IPS-NIHi7 (cell line): Measurements from ENCODE around the gene RAD9A.
"Not testable (repeated sequence)": the region's sequence is repeated elsewhere in the genome, so short reads cannot be mapped to it uniquely, and the experiment has no call there.

ENCODE experiments used
- DNase-seq: peaks from one replicate; pipeline ENCODE4 v3.0.0; 2012; ENCODE audit warnings: mixed read lengths; ENCODE audit errors: extremely low spot score

Gene RAD9A

DNA sequence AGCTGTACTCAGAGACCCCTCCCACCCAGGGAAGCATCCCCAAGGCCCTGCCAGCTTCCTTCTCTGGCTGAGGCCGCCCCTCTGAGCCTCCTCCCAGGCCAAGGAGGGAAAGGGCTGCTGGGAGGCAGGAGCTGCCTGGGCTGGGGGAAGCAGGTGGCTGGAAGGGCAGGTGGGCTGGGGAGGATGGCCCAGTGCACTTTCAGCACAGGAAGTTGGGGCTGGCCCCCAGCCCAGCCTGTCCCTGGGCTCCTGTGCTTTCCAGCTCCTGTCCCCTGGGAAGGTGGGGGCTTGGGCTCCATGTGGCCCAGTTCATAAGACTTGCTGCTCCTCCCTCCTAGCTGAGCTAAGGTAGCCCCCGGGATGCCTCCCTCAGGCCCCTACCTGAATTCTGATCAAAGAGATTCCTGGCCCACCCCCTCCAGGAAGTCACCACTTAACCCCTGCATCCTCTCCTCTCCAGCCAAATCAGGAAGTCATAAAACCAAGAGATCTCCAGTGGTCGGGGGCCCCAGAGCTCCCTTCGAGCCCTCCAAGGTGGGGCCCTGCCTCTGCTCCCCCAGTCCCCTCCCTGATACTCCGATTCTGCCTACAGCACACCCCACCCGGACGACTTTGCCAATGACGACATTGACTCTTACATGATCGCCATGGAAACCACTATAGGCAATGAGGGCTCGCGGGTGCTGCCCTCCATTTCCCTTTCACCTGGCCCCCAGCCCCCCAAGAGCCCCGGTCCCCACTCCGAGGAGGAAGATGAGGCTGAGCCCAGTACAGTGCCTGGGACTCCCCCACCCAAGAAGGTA is 5.0 kb downstream of the RAD9A start:
- no peak for DNase-seq

DNA sequence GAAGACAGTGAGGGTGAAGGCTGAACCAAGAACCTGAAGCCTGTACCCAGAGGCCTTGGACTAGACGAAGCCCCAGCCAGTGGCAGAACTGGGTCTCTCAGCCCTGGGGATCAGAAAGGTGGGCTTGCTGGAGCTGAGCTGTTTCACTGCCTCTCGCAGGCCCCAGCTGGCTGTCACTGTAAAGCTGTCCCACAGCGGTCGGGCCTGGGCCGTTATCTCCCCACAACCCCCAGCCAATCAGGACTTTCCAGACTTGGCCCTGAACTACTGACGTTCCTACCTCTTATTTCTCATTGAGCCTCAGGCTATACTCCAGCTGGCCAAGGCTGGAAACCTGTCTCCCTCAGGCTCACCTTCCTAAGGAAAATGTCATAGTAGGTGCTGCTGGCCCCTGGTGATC is 5.8 kb downstream of the RAD9A start:
- no peak for DNase-seq

DNA sequence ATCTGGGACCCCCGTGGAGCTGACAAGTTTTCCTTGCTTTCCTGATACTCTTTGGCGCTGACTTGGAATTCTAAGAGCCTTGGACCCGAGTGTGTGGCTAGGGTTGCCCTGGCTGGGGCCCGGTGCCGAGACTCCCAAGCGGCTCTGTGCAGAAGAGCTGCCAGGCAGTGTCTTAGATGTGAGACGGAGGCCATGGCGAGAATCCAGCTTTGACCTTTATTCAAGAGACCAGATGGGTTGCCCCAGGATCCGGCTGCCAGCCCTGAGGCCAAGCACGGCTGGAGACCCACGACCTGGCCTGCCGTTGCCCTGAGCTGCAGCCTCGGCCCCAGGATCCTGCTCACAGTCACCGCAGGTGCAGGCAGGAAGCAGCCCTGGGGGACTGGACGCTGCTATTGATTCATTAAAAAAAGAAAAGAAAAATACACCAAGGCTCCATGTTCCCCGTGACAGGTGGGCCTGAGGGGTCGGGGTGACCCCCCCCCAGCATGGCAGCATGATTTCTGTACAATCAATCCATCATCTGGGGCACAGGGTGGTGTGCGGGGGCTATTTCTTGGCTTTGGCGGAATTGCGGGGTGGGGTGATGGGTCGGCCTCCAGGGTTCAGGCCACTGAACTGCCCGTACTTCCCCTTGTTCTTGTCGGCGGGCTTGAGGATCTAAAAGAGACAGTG is 6.3 kb downstream of the RAD9A start:
- no peak for DNase-seq

DNA sequence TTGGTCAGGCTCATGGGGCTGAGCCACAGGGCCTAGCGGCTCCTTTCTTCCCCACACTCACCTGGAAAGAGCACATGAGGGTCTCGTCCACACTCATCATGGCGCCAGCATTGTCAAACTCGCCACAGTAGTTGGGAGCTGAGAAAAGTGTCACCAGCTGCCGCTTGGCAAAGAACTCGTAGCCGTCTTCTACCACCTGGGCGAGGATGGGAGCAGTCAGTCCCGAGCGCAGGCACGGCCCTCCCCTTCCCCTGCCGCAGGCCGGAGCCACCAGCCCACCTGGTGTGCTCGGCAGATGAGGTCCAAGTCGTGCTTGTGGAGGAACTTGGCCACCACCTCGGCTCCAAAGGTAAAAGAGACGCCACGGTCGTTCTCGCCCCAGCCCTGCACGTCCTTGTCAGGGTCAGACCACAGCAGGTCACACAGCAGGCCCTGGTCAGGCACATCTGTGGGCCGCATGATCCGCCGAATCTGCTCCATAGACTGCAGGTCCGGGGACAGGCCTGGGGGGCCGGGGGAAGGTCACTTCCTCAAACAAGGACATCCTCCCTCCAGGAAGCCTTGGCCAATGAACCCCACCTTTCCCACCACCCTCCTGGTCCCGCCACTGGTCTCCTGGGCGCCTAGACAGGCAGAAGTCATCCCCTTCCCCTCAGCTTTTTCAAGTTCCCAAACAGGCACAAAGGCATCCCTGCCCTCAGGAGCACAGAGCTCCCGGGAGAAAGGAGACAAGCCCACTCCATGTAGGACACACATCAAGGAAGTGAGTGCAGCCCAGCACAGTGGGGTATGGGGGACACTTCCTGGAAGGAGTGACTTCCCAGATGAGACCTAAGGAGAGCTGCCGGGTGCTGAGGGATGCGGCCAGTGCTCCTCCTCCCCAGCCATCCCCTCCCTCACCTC is 7.1 kb downstream of the RAD9A start:
- no peak for DNase-seq

DNA sequence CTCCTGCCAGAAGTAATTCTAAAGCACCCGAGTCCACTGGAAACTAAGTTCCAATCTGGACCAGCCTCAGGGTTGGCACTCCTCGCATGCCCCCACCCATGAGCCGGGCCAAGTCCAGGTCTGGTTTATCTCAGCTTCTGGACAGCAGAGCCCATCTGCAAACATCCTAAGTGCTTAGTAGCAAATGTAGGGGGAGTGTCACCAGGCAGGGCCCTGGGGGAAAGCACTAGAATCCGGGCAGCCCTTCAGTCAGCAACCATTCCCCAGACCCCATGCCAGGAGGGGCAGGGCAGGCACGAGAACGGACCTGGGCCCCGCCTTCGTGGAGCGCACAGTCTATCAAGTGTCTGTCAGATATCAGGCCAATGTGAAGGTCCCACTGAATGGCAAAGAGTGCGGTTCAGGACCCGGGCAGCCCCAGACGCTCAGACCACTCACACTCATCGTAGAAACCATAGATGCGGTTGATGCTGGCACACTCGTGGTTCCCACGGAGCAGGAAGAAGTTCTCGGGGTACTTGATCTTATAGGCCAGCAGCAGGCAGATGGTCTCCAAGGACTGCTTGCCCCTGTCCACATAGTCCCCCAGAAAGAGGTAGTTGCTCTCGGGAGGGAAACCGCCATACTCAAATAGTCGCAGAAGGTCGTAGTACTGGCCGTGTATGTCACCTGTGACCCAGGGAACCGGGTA is 8.6 kb downstream of the RAD9A start:
- DNase-seq = no peak

DNA sequence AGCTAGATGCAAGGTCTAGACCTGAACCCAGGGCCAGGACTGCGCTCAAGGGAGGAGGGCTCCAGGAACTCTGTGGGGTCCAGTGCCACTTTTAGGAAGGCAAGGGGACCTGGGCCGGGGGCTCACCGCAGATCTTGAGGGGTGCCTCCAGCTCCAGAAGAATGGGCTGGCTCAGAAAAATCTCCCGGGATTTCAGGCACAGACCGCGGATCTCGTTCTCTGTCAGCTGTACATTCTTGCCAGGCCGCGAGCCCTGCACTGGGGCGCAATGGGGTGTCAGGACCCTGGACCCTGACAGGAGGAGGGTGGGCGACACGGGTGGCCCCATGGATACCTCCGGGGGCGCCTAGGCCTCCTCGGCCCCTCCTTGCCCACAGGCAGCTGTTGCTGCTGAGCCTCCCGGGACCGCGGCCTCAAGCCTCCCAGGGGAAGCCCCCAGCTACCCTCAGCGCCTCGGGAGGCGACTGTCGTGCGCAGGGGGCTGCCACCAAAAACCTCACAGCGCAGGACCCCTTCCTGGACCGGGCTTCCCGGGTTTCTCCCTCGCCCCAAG is 9.2 kb downstream of the RAD9A start:
- DNase-seq = no peak

DNA sequence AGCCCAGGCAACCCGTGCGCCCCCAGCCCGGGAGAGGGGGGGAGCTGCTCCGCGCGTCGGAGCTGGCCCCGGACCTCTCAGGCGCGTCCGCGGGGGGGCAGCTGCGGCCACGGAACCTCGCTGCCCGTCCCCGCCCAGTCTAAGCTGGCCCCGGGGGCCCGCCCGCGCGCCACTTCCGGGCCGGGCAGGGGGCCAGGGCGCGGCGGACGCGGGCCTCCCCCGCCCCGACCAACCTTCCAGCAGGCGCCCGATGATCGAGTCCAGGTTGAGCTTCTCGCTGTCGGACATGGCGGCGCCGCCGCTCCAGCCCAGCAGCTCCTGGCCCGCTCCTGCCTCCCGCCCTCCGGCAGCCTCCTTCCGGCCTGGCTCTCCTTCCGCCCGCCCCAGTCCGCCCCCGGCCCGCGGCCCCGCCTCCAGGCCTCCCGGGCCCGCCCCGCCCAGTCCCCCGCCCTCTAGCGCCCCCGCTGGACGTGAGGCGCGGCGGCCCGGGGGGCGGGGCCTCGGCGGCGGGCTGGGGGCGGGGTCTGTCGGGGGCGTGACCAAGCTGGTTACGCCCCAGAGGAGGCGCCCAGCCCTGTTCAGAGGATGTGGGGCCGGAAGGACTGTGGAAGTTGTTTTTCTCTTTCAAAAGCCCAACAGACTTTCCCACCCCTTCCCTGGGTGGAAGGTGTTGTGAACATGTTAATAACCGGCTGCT is 9.9 kb downstream of the RAD9A start, which contains the start of gene PPP1CA:
Gene PPP1CA (minus strand): TSS at position 364 of the 697 bp plus-strand sequence. CDS start 76 bp downstream, at position 288.
- DNase-seq = peak; percentile 98

DNA sequence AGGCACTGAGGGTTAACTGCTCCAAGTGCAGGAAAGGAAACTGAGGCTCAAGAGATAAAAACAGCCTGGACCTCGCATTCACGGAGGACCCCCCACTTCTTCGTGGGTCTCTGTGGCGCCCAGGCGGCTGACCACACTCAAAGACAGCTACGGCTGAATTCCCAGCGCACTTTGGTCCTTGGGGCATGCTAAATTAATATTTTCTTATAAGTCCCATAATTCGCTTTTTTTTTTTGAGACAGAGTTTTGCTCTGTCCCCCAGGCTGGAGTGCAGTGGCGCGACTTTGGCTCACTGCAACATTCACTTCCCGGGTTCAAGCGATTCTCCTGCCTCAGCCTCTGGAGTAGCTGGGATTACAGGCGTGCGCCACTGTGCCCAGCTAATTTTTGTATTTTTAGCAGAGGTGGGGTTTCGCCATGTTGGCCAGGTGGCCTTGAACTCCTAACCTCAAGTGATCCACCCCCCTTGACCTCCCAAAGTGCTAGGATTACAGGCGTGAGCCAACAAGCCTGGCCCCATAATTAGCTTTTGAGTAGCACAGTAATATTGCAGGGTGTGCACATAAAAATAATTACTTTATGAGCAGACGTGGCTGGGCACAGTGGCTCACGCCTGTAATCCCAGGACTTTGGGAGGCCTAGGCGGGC is 10.5 kb downstream of the RAD9A start:
- not testable (repeated sequence) for DNase-seq

DNA sequence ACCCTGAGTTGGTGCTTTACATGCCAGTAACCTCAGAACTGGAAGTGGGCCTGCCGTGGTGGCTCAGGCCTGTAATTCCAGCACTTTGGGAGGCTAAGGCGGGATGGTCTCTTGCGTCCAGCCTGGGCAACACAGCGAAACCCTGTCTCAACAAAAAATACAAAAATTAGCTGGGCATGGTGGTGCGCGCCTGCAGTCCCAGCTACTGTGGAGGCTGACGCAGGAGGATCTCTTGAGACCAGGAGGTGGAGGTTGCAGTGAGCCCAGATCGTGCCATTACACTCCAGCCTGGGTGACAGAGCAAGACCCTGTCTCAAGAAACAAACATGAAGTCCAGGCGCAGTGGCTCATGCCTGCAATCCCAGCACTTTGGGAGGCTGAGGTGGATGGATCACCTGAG is 11.3 kb downstream of the RAD9A start:
- DNase-seq = not testable (repeated sequence)

DNA sequence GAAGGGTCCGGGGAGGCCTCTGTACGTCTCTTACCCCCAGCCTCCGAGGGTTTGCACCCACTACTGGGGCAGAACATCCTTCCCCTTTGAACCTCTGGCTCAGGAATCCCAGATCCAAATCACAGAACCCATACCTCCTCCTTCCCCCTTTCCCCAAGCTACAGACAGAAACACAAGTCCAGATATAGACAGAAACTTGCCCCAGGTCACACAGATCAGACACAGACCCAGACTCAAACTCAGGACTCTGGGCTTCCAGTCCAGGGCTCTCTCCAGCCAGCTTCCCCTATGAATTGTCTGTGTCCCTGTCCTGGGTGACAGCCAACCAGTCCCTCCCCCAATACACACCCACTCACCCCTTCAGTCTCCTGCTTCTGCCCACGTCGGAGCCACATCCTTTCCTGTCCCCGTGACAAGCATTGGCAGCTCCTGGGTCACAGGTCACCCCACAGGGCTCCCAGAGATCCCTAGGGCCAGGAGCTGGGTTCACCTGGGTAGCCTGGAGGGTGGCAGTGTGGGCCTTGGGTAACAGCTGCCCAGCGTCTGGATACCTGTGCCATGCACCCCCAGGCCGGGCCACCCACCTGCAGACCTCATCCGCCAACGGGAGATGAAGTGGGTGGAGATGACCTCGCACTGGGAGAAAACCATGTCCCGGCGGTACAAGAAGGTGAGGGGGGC is 12.9 kb downstream of the RAD9A start:
- no peak for DNase-seq

DNA sequence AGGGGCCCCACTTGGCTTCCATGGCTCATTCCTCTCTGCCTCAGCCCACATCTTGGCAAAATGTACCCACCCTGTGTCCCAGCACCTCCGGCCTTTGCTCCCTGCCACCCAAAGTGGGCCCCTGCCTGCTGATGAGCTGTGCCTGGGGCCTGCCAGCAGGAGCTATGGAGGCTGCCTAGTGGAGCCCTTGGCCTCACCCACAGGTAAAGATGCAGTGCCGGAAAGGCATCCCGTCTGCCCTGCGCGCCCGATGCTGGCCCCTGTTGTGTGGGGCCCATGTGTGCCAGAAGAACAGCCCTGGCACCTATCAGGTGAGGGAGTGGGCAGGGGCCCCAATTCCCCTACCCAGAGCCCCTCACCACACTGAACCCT is 13.4 kb downstream of the RAD9A start:
- DNase-seq = no peak

DNA sequence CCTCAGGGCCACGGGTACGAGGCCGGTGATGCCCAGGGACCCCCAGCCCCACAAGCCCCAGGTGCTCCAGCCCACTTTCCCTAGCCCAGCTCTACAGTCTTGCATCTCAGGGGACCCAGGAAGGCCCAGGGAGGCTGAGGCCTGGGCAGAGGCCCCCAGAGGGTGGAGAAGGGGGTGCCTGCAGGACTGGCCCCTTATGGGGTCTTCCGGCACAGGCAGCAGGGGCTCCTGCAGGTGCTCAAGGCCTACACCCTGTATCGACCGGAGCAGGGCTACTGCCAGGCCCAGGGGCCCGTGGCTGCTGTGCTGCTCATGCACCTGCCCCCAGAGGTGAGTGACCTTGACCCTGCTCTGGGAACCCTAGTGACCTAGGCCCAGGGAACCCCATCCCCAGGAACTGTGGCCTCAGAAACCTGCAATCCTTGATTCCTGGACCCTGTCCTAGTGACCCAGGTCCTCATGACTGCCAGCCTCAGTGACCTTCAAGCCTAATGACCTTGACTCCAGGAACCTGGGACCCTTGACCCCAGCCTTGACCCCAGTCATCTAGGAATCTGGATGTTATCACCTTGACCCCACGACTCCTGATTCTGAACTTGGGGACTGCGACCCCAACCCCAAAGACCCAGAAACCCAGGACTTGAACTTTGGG is 14.0 kb downstream of the RAD9A start:
- DNase-seq = no peak

DNA sequence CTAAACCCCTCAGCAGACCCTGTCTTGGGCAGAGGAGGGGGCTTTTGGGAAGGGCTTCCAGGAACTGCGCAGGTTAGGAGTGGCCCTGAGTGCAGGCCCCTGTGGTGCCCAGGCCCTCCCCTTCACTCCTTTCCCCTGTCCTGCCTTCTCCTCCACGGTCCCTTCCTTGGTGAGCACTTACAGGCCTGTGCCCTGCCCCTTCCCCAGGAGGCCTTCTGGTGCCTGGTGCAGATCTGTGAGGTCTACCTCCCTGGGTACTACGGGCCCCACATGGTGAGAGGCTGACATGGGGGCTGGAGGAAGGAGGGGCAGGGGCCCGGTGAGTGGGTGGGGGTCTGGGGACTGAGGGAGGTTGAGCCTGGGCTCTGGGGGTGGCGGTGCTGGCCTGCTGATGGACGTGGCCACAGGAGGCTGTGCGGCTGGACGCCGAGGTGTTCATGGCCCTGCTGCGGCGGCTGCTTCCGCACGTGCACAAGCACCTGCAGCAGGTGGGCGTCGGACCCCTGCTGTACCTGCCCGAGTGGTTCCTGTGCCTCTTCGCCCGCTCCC is 14.7 kb downstream of the RAD9A start:
- DNase-seq = no peak

DNA sequence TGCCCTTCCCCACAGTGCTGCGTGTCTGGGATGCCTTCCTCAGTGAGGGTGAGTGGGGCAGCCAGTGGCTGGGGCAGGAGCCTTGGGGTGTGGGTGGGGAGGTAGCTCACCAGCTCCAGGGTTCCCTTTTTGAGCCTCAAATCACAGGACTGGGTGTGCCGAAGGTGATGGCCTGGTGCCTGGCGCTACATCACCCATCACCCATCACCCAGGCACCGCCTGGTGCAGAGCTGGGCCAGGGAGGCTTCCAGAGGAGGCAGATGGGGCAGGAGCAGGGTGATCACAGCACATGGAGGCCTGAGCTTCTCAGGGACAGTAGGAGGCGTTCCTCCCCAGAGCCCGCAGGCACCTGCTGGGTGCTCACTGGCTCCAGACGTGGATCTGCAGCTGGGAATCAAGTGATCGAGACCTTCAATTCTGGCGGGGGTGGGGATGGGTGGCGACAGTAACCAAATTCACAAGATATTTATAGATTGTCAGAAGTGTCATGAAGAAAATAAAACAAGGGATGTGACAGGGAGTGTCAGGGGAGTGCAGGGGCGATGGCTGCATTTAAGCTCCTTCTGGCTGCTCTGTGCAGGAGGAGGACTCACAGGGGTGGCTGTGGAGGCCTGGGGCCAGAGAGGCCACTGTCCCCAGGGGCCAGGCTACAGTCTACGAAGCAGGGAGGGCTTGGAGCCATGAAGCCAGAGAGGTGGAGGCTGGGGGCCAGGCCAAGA is 15.3 kb downstream of the RAD9A start:
- no peak for DNase-seq

DNA sequence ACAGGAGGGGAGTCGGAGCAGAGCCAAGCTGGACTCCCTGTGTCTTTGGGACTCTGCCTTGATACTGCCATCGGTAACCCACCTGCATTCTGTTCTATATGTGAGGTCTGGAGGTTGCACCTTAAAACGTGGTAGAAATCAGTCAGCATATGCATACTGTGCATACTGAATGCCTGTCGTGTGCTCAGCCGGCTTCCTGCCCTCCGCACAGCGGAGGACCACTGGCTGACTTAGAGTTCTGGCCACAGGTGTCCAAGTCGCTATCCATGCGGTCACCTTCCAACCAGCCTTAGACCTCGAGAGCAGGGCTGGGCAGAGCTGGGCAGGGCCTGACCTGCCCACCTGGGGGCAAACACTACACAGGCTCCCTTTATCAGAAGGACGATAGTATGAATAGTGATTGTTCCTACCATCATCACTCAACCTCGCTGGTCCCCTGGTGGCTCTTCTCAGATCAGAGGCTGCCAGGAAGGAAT is 15.9 kb downstream of the RAD9A start:
- no peak for DNase-seq

DNA sequence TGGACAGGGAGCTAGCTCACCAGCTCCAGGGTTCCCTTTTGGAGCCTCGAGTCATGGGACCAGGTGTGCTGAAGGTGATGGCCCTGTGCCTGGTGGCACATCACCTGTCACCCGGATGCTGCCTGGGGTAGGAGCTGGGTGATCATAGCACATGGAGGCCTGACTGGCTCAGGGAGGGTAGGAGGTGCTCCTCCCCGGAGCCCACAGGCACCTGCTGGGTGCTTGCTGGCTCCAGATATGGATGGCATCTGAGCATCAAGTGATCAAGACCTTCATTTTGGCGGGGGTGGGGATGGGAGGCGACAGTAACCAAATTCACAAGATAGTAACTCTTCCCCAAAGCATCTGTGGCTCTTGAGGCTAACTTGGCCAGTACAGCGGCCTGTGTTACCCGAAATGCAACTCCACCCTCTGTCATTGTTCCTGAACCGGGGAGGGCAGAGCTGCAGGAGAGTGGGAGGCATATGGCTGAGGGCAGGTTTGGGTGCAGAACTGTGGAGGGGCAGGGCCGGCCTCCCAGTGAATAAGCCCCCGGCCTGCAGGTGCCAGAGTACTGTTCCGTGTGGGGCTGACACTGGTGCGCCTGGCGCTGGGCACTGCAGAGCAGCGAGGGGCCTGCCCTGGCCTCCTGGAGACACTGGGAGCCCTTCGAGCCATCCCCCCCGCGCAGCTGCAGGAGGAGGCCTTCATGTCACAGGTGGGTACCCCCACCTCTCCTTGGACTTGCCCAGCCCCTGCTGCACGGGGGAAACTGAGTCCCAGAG is 16.8 kb downstream of the RAD9A start:
- DNase-seq = no peak

DNA sequence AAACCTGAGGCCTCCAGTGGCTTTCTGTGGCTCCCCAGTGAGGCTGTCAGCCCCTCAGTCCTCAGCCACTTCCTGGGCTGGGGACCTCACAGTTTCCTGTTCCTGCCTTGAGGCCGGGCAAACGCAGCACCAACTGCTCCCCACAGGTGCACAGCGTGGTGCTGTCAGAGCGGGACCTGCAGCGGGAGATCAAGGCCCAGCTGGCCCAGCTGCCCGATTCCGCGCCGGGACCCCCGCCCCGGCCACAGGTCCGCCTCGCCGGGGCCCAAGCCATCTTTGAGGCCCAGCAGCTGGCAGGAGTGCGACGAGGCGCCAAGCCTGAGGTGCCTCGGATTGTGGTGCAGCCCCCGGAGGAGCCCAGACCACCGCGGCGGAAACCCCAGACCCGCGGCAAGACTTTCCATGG is 17.5 kb downstream of the RAD9A start:
- no peak for DNase-seq
